ENCODE results near the gene NRTN. TPM values are rescaled to one million over a fixed set of nuclear protein-coding genes. Genes with fewer than 3 reads are reported as not detected.

Gene NRTN
- polyA plus RNA-seq, 3 donors, result not detected

- WGBS (ENCODE audit: insufficient coverage), result 95% methylated on average over 30 of the region's 31 CpGs
- no peak overlapping the region for H3K4me3 Mint-ChIP-seq
- H3K27ac Mint-ChIP-seq, result no peak overlapping the region
- Histone ChIP-seq H3K4me3 (replicated peaks in 1 of 3; ENCODE audit: low read depth in 2 of 3, low read length in 3 of 3) (no peak overlapping the region), H3K36me3 (replicated peaks in 1 of 2; ENCODE audit: control insufficient read depth in 1 of 2, insufficient read depth in 2 of 2, low read length in 2 of 2) (no peaks in the 10 kb centered on the region), H3K9ac (ENCODE audit: insufficient read depth, low read length, poor library complexity, severe bottlenecking) (no peak overlapping the region), H2AFZ (ENCODE audit: insufficient read depth, low read depth, low read length, poor library complexity, severe bottlenecking) (no peak overlapping the region), H3K4me2 (replicated peaks; ENCODE audit: extremely low read depth, low read length, poor library complexity, severe bottlenecking) (no peak overlapping the region), H3K9me3 (replicated peaks in 1 of 2; ENCODE audit: control insufficient read depth in 1 of 2, insufficient read depth in 1 of 2, low read length in 2 of 2) (no peaks in the 10 kb centered on the region), H3K4me1 (ENCODE audit: control insufficient read depth in 1 of 2, insufficient read depth in 2 of 2, low read length in 2 of 2) (no peaks in the 10 kb centered on the region), H4K20me1 (ENCODE audit: insufficient read depth, low read length) (no peaks in the 10 kb centered on the region), H3K27me3 (ENCODE audit: control insufficient read depth in 2 of 2, insufficient read depth in 2 of 2, low read length in 2 of 2) (no peaks in the 10 kb centered on the region), H3K27ac (ENCODE audit: low read depth in 1 of 2, low read length in 2 of 2) (no peak overlapping the region), H3K79me2 (ENCODE audit: insufficient read depth, low read length) (no peaks in the 10 kb centered on the region)
- H3K4me1 Mint-ChIP-seq, result no peaks in the 10 kb centered on the region
- H3K27me3 Mint-ChIP-seq (ENCODE audit: low read depth in 3 of 3), result peaks cover 1 to 7% (median 2%) of the 10 kb centered on the region in 3 donors
- TF ChIP-seq CTCF (IDR thresholded peaks at IDR 0.05), result no peak
- no peak for DNase-seq
- H3K36me3 Mint-ChIP-seq, result no peaks in the 10 kb centered on the region
- intact Hi-C loops (cut with micrococcal nuclease), result no loop called here
- H3K9me3 Mint-ChIP-seq, result no peaks in the 10 kb centered on the region
These were observed 62.6 kb downstream of the NRTN start for GRCh38 chr19:5867201-5868136.

GRCh38 chr19:5870986-5871394 is 66.1 kb downstream of the NRTN start:
- Histone ChIP-seq H2AFZ (ENCODE audit: insufficient read depth, low read depth, low read length, poor library complexity, severe bottlenecking) (no peak overlapping the region), H3K9me3 (replicated peaks in 1 of 2; ENCODE audit: control insufficient read depth in 1 of 2, insufficient read depth in 1 of 2, low read length in 2 of 2) (no peaks in the 10 kb centered on the region), H3K79me2 (ENCODE audit: insufficient read depth, low read length) (no peaks in the 10 kb centered on the region), H3K4me2 (replicated peaks; ENCODE audit: extremely low read depth, low read length, poor library complexity, severe bottlenecking) (no peak overlapping the region), H4K20me1 (ENCODE audit: insufficient read depth, low read length) (no peaks in the 10 kb centered on the region), H3K4me3 (replicated peaks in 1 of 3; ENCODE audit: low read depth in 2 of 3, low read length in 3 of 3) (no peak overlapping the region), H3K36me3 (replicated peaks in 1 of 2; ENCODE audit: control insufficient read depth in 1 of 2, insufficient read depth in 2 of 2, low read length in 2 of 2) (no peaks in the 10 kb centered on the region), H3K9ac (ENCODE audit: insufficient read depth, low read length, poor library complexity, severe bottlenecking) (no peak overlapping the region), H3K27ac (ENCODE audit: low read depth in 1 of 2, low read length in 2 of 2) (no peak overlapping the region), H3K4me1 (ENCODE audit: control insufficient read depth in 1 of 2, insufficient read depth in 2 of 2, low read length in 2 of 2) (no peaks in the 10 kb centered on the region), H3K27me3 (ENCODE audit: control insufficient read depth in 2 of 2, insufficient read depth in 2 of 2, low read length in 2 of 2) (no peaks in the 10 kb centered on the region)
- intact Hi-C loops (cut with micrococcal nuclease), result no loop called here
- no peak for DNase-seq
- WGBS (ENCODE audit: insufficient coverage), result 88% methylated on average over 9 of the region's 12 CpGs
- no peak for TF ChIP-seq CTCF (IDR thresholded peaks at IDR 0.05)
- H3K9me3 Mint-ChIP-seq, result peaks cover 0 to 5% (median 0%) of the 10 kb centered on the region in 7 donors
- H3K27me3 Mint-ChIP-seq (ENCODE audit: low read depth in 3 of 3), result peaks cover under 1 to 6% (median 3%) of the 10 kb centered on the region in 3 donors
- no peaks in the 10 kb centered on the region for H3K4me1 Mint-ChIP-seq
- no peak overlapping the region for H3K27ac Mint-ChIP-seq
- no peak overlapping the region for H3K4me3 Mint-ChIP-seq
- no peaks in the 10 kb centered on the region for H3K36me3 Mint-ChIP-seq
